Measurements from ENCODE around the gene DNASE1L1.

DNA sequence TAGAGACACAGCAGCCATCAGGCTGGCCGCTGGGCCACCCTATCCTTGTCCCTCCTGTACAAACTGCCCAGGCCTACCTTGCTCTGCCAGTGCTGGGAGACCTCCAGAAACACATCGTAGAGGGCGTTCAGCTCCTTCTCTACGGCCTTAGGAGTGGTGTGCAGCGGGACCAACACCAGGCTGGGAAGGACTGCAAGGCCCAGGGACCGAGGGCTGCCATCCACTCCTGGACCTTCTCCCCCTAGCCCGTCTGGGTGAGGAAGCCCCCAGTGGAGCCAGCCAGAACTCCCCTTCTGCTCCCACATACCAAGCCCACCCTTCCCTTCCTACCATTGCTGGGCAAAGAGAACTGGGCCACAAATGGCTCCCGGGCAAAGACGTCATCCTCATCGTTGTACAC lies 5.9 kb downstream of the DNASE1L1 start:
- TF ChIP-seq POLR2AphosphoS5 (IDR thresholded peaks at IDR 0.05; ENCODE audit: low read depth, low read length) (no peak), POLR2A (IDR thresholded peaks at IDR 0.05; ENCODE audit: low read depth, low read length) (no peak), TAF1 (IDR thresholded peaks at IDR 0.05; ENCODE audit: borderline replicate concordance, low read depth, low read length) (no peak)

All from GM12892 (cell line).